Spleen (tissue), 11 donors: ENCODE results near the gene ENTR1. TPM values are rescaled to one million over a fixed set of nuclear protein-coding genes. Genes with fewer than 3 reads are reported as not detected.

ENCODE experiments used
- DNase-seq: peaks from one replicate; pipeline ENCODE4 v3.0.0-alpha.2; 2020
- H3K27ac ChIP-seq, 8 donors: fragments of 200-600 bp; sonication (generic) in 7 of 8; 1 replicate in 4 of 8; 2 replicates in 4 of 8; pipeline versions ENCODE4 v1.5.0 to v1.8.0; 2016 to 2021; ENCODE audit warnings: inconsistent platforms in 4 of 8, mild to moderate bottlenecking in 4 of 8, moderate library complexity in 1 of 8
- H3K27me3 ChIP-seq, 7 donors: fragments of 200-600 bp; sonication (generic) in 6 of 7; replicated peaks in 1 of 7; 1 replicate in 4 of 7; 2 replicates in 3 of 7; pipeline versions ENCODE4 v1.5.0 to v1.8.0; 2016 to 2021; ENCODE audit warnings: inconsistent platforms in 3 of 7, mild to moderate bottlenecking in 1 of 7
- H3K36me3 ChIP-seq, 6 donors: fragments of 200-600 bp; sonication (generic) in 5 of 6; 1 replicate in 4 of 6; 2 replicates in 2 of 6; pipeline versions ENCODE4 v1.5.0 to v1.8.0; 2016 to 2021; ENCODE audit warnings: inconsistent platforms in 2 of 6
- H3K4me1 ChIP-seq, 6 donors: fragments of 200-600 bp; sonication (generic) in 5 of 6; 1 replicate in 3 of 6; 2 replicates in 3 of 6; pipeline versions ENCODE4 v1.5.0 to v1.8.0; 2016 to 2021; ENCODE audit warnings: inconsistent platforms in 3 of 6
- H3K4me3 ChIP-seq, 8 donors: fragments of 200-600 bp; sonication (generic) in 7 of 8; 1 replicate in 4 of 8; 2 replicates in 4 of 8; pipeline versions ENCODE4 v1.5.0 to v1.8.0; 2016 to 2021; ENCODE audit warnings: inconsistent platforms in 4 of 8, mild to moderate bottlenecking in 4 of 8, moderate library complexity in 2 of 8
- H3K9me3 ChIP-seq, 8 donors: fragments of 200-600 bp; sonication (generic) in 7 of 8; 1 replicate in 4 of 8; 2 replicates in 4 of 8; pipeline versions ENCODE4 v1.5.0 to v1.8.0; 2016 to 2021; ENCODE audit warnings: inconsistent platforms in 4 of 8
- CTCF ChIP-seq, 11 experiments: fragments of 200-600 bp in 7 of 11; fragments of 450-650 bp in 4 of 11; sonication (generic) in 4 of 11; IDR thresholded peaks in 8 of 11; conservative IDR thresholded peaks in 3 of 11; 1 replicate in 7 of 11; 2 replicates in 4 of 11; pipeline versions ENCODE4 v1.4.0 to v1.8.0; 2016 to 2021; ENCODE audit warnings: antibody characterized with exemption in 11 of 11, inconsistent platforms in 4 of 11, mild to moderate bottlenecking in 1 of 11
- POLR2A ChIP-seq, 3 donors: fragments of 450-650 bp; IDR thresholded peaks; one replicate each; pipeline ENCODE4 v1.5.1; 2017; ENCODE audit warnings: antibody characterized with exemption in 3 of 3, mild to moderate bottlenecking in 1 of 3
- POLR2AphosphoS5 ChIP-seq, 3 donors: sonication (generic); formaldehyde crosslinking; IDR thresholded peaks; one replicate each; pipeline ENCODE4 v1.5.1; 2017; ENCODE audit warnings: antibody characterized with exemption in 3 of 3
- WGBS, 5 donors: extraction: QIAGEN DNeasy Blood & Tissue Kit in 3 of 5; methylation state at CpG; one replicate each; pipeline versions ENCODE4 v1.1.5 to v1.1.7; 2013 to 2018; 5-methylcytosine and 5-hydroxymethylcytosine counted together
- intact Hi-C: fragments of 100-400 bp; cut with DNase I; formaldehyde crosslinking; loops from one replicate; pipeline ENCODE4 v1.15.0; 2023; ENCODE audit warnings: low total_unique reads
- polyA plus RNA-seq, 3 donors: library from polyadenylated mRNA; stranded (reverse); fragments of 200-250 nt; gene quantifications; one replicate each; pipeline ENCODE4 v1.2.1, GENCODE V29; 2013
- total RNA-seq, 7 donors: library from RNA; depleted of rRNA in 3 of 7; stranded (reverse); fragments of >200 nt in 3 of 7; fragmentation: NEBNext Ultra II Directional in 4 of 7; extraction: Animal tissue kit (Norgen Biotek cat#: 25700) in 4 of 7; gene quantifications; one replicate each; pipeline versions ENCODE4 v1.1.0 to v1.2.1, GENCODE V29; 2016 to 2021
- donor health status: healthy with polysubstance abuse.
- donor health status: DM: no; HTN: no; CAD: no; lungs with moderate emphysema.
- donor health status: DM: no; HTN: no; CAD: no.
- donor health status: Bipolar disorder and iron deficiency.
- donor health status: healthy.
- donor health status: DM: no; HTN: no; CAD: no.
- donor health status: DM: yes; HTN: yes; CAD: no.

ENTR1 gene
- total and polyA plus RNA-seq, 10 donors: 38.5 to 78.5 (median 61.0) TPM

- WGBS, 5 donors: 90 to 96% (median 94%) methylated on average over 20 of the region's 20 CpGs
- TF ChIP-seq POLR2AphosphoS5 (IDR thresholded peaks at IDR 0.05) (peak in 1 of 3 donors; percentile 55), POLR2A (IDR thresholded peaks at IDR 0.05) (no peak)
- peaks cover 7 to 87% (median 82%) of the 10 kb centered on the region in 6 donors for H3K36me3 ChIP-seq
- H3K9me3 ChIP-seq: no peaks in the 10 kb centered on the region
- no peak overlapping the region for H3K27ac ChIP-seq
- no peak overlapping the region for H3K4me3 ChIP-seq
- H3K27me3 ChIP-seq: peaks cover 0 to under 1% (median 0%) of the 10 kb centered on the region in 7 donors
- DNase-seq: no peak
- H3K4me1 ChIP-seq: peaks cover 11 to 33% (median 28%) of the 10 kb centered on the region in 6 donors
- intact Hi-C loops: no loop called here
These were observed 33.7 kb upstream of the ENTR1 start for GRCh38 chr9:136444102-136444501.

DNA sequence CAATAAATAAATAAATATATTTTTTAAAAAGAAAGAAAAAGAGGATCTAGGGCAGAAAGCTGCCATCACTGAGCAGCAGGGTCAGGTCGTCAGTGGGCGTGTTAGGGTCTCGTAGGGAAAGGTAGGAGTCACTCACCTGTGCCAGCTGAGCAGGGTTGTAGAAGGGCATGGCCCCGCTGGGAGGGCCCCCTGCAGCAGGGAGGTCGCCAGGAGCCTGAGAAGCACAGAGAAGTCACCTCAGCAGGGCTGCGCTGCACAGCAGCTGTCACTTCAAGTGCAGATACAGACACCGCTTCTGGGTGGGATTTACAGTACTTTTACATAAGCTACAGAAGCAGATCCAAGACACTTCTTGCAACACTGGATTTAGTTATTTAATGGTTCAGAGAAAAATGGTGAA, 33.3 kb upstream of the ENTR1 start:
- no peak for DNase-seq
- TF ChIP-seq CTCF (IDR thresholded peaks at IDR 0.05 in 8 of 11, conservative IDR thresholded peaks at IDR 0.05 in 3 of 11): no peak
- peak in 1 of 3 donors; percentile 10 for TF ChIP-seq POLR2AphosphoS5 (IDR thresholded peaks at IDR 0.05)
- TF ChIP-seq POLR2A (IDR thresholded peaks at IDR 0.05): no peak
- WGBS, 5 donors: 90 to 99% (median 97%) methylated on average over 7 of the region's 7 CpGs

DNA sequence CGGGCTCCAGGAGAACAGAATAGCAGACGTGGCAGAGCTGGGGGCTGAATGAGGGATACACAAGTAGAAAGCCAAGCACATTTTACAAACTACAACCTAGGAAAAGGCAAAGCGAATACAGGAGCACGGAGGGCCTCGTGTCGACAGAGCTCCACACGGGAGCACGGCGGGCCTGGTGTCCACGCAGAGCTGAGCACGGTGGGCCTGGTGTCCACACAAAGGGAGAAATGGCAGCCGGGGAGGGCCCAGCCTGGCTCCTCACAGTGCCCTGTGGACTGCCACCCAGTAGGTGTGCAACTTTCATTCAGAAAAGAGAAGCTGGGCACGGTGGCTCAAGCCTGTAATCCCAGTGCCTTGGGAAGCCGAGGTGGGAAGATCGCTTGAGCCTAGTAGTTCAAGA, 32.7 kb upstream of the ENTR1 start:
- intact Hi-C loops: no loop called here
- DNase-seq: no peak
- peaks cover 12 to 43% (median 38%) of the 10 kb centered on the region in 6 donors for H3K4me1 ChIP-seq
- H3K36me3 ChIP-seq: peaks cover 7 to 77% (median 75%) of the 10 kb centered on the region in 6 donors
- H3K27ac ChIP-seq: peak overlapping the region in 2 of 8 donors; percentile 53 to 87
- peaks cover 0 to 7% (median 0%) of the 10 kb centered on the region in 7 donors for H3K27me3 ChIP-seq
- no peaks in the 10 kb centered on the region for H3K9me3 ChIP-seq
- TF ChIP-seq POLR2A (IDR thresholded peaks at IDR 0.05) (no peak), CTCF (IDR thresholded peaks at IDR 0.05 in 8 of 11, conservative IDR thresholded peaks at IDR 0.05 in 3 of 11) (no peak), POLR2AphosphoS5 (IDR thresholded peaks at IDR 0.05) (peak in 1 of 3 donors; percentile 59)
- no peak overlapping the region for H3K4me3 ChIP-seq
- 92 to 98% (median 95%) methylated on average over 15 of the region's 15 CpGs for WGBS, 5 donors

More for the DNA sequence above, 33.3 kb upstream of the ENTR1 start:
- Histone ChIP-seq H3K27ac (no peak overlapping the region), H3K27me3 (peaks cover 0 to 5% (median 0%) of the 10 kb centered on the region in 7 donors), H3K4me1 (peaks cover 11 to 37% (median 32%) of the 10 kb centered on the region in 6 donors), H3K9me3 (no peaks in the 10 kb centered on the region), H3K4me3 (no peak overlapping the region), H3K36me3 (peaks cover 7 to 83% (median 77%) of the 10 kb centered on the region in 6 donors)
- intact Hi-C loops: no loop called here

- Histone ChIP-seq H3K36me3 (peaks cover 7 to 69% (median 67%) of the 10 kb centered on the region in 6 donors), H3K27ac (peak overlapping the region in 5 of 8 donors; percentile 53 to 89 (median 87)), H3K27me3 (peaks cover 0 to 7% (median 0%) of the 10 kb centered on the region in 7 donors), H3K4me3 (no peak overlapping the region), H3K9me3 (no peaks in the 10 kb centered on the region), H3K4me1 (peaks cover 21 to 51% (median 46%) of the 10 kb centered on the region in 6 donors)
- no peak for DNase-seq
- intact Hi-C loops: no loop called here
- TF ChIP-seq CTCF (IDR thresholded peaks at IDR 0.05 in 8 of 11, conservative IDR thresholded peaks at IDR 0.05 in 3 of 11): no peak
- TF ChIP-seq POLR2A (IDR thresholded peaks at IDR 0.05): no peak
- TF ChIP-seq POLR2AphosphoS5 (IDR thresholded peaks at IDR 0.05): no peak
- WGBS, 5 donors: 71 to 82% (median 78%) methylated on average over 5 of the region's 5 CpGs
These were observed 31.9 kb upstream of the ENTR1 start for GRCh38 chr9:136442265-136442664.
